ENCODE measurements around the gene IL19. TPM values are rescaled to one million over a fixed set of nuclear protein-coding genes. Genes with fewer than 3 reads are reported as not detected.

Gene IL19
- total RNA-seq, 4 donors from 2014 or later: not detected

GRCh38 chr1:206732508-206732907 is 38.1 kb upstream of the IL19 start:
- H3K36me3 ChIP-seq: peaks cover 0 to 55% (median 0%) of the 10 kb centered on the region in 3 donors

GRCh38 chr1:206732992-206733391 is 37.6 kb upstream of the IL19 start:
- no peak overlapping the region for H3K27ac ChIP-seq
- TF ChIP-seq, protein P1, sequence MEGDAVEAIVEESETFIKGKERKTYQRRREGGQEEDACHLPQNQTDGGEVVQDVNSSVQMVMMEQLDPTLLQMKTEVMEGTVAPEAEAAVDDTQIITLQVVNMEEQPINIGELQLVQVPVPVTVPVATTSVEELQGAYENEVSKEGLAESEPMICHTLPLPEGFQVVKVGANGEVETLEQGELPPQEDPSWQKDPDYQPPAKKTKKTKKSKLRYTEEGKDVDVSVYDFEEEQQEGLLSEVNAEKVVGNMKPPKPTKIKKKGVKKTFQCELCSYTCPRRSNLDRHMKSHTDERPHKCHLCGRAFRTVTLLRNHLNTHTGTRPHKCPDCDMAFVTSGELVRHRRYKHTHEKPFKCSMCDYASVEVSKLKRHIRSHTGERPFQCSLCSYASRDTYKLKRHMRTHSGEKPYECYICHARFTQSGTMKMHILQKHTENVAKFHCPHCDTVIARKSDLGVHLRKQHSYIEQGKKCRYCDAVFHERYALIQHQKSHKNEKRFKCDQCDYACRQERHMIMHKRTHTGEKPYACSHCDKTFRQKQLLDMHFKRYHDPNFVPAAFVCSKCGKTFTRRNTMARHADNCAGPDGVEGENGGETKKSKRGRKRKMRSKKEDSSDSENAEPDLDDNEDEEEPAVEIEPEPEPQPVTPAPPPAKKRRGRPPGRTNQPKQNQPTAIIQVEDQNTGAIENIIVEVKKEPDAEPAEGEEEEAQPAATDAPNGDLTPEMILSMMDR (IDR thresholded peaks at IDR 0.05): no peak
- TF ChIP-seq POLR2A (IDR thresholded peaks at IDR 0.05): no peak
- no peak overlapping the region for H3K4me3 ChIP-seq
- no peaks in the 10 kb centered on the region for H3K9me3 ChIP-seq
- peaks cover 0 to 7% (median under 1%) of the 10 kb centered on the region in 4 donors for H3K4me1 ChIP-seq
- DNase-seq: no peak
- peaks cover 0 to 55% (median 0%) of the 10 kb centered on the region in 3 donors for H3K36me3 ChIP-seq
- no peaks in the 10 kb centered on the region for H3K27me3 ChIP-seq

More at GRCh38 chr1:206732508-206732907, 38.1 kb upstream of the IL19 start:
- H3K27me3 ChIP-seq: no peaks in the 10 kb centered on the region
- no peak overlapping the region for H3K4me3 ChIP-seq
- H3K27ac ChIP-seq: no peak overlapping the region
- H3K9me3 ChIP-seq: no peaks in the 10 kb centered on the region
- no peak for DNase-seq
- no peak for TF ChIP-seq POLR2A (IDR thresholded peaks at IDR 0.05)
- TF ChIP-seq, protein P1 (IDR thresholded peaks at IDR 0.05): no peak
- H3K4me1 ChIP-seq: peaks cover 0 to 7% (median 0%) of the 10 kb centered on the region in 4 donors

DNA sequence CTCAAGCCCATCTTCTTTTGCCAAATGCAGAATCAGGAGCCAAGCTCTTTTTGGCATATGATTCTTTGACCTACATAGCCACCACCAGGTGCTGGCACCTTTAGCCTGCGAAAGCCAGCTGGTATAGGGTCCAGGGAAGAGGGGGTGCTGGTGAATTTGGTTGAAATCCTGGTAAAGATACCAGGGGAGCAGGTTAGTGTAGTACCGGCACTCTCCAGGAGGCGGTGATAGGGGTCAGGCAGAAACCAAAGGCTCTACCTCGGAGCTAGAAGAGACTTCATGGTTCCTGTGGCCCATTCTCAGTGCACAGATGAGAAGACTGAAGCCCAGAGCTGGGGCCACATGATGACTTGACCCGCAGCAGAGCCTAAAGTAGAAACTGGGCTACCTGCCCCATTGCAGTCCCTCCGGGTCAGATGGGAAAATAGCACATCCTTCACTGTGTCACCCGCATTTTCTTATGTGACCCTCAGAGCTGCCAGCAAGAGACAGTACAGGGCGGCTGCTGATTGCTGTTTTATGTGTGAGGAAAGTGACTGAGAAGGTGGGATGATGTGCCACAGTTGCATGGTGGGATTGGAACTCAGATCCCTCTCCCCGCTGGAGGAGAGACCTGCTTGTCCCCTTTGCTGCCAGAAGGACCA is 36.0 kb upstream of the IL19 start:
- H3K27ac ChIP-seq: peak overlapping the region in 1 of 4 donors; percentile 63
- H3K9me3 ChIP-seq: no peaks in the 10 kb centered on the region
- H3K36me3 ChIP-seq: peaks cover 0 to 46% (median 0%) of the 10 kb centered on the region in 3 donors
- TF ChIP-seq POLR2A (IDR thresholded peaks at IDR 0.05): no peak
- TF ChIP-seq, protein P1 (IDR thresholded peaks at IDR 0.05): peak; percentile 66 to 82 (median 77)
- H3K4me3 ChIP-seq: no peak overlapping the region
- DNase-seq: peak; percentile 70 to 86 (median 86)
- H3K4me1 ChIP-seq: peaks cover 0 to 10% (median 4%) of the 10 kb centered on the region in 4 donors
- no peaks in the 10 kb centered on the region for H3K27me3 ChIP-seq

GRCh38 chr1:206735553-206736031 is 35.0 kb upstream of the IL19 start:
- TF ChIP-seq, protein P1 (IDR thresholded peaks at IDR 0.05): no peak
- no peak for TF ChIP-seq POLR2A (IDR thresholded peaks at IDR 0.05)
- H3K27me3 ChIP-seq: no peaks in the 10 kb centered on the region
- no peaks in the 10 kb centered on the region for H3K9me3 ChIP-seq
- peaks cover 0 to 10% (median 5%) of the 10 kb centered on the region in 4 donors for H3K4me1 ChIP-seq
- H3K4me3 ChIP-seq: no peak overlapping the region
- H3K36me3 ChIP-seq: peaks cover 0 to 37% (median 0%) of the 10 kb centered on the region in 3 donors
- H3K27ac ChIP-seq: peak overlapping the region in 1 of 4 donors; percentile 63
- DNase-seq: no peak

DNA sequence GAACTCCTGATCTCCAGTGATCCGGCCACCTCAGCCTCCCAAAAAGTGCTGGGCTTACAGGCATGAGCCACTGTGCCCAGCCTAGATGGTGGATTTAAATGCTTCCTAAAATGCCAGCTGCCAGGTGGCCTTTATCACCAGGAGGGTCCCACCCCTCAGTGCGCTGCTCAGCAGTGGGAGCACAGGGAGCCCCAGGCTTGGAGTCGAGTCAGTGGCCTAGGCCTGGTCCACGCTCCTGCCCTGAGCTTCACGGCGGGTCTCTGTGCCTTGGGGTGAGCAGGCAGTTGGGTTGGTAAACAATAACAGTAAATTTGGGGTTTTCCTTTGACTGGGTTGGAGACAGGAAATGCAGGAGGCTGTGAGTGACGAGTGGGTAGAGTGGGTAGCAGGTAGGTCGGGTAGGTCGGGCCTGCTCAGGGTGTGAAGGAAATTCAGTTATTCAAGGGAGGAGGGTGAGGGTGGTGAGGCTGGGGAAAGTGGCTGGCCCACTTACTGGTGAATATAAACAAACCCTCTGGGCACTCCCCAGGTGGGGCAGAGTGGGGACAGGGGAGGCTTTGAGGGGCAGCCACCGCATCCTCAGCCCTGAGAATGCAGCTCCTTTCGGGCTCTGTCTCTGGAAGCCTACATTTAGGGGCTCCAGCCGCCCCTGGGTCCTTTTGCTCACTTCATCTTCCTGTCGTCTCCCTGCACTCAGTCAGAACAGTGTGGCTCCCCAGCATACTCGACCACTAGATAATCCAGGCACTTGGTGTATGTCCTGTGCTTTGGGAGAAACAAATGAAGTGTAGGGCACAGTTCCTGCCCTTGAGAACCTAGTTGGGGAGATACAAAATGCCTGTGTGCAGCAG is 33.5 kb upstream of the IL19 start:
- Histone ChIP-seq H3K4me1 (peaks cover 0 to 10% (median 5%) of the 10 kb centered on the region in 4 donors), H3K27me3 (no peaks in the 10 kb centered on the region), H3K4me3 (no peak overlapping the region), H3K9me3 (no peaks in the 10 kb centered on the region), H3K36me3 (peaks cover 0 to 21% (median 0%) of the 10 kb centered on the region in 3 donors), H3K27ac (peak overlapping the region; percentile 33 to 63 (median 47))
- peak in 2 of 3 donors; percentile 41 to 68 for DNase-seq
- TF ChIP-seq, protein P1 (IDR thresholded peaks at IDR 0.05): no peak
- TF ChIP-seq POLR2A (IDR thresholded peaks at IDR 0.05): no peak

All from Peyer's patch (tissue), 4 donors.